KMS-11 (cell line): Measurements from ENCODE around the gene SAMD7.
A peak's percentile ranks its signal among the peaks of the same experiment; 100 is the strongest.

Experiments
- H2AFZ ChIP-seq: fragments of 200-600 bp; sonication (generic); 2 replicates; pipeline ENCODE4 v1.6.1; 2016; ENCODE audit warnings: antibody characterized with exemption, mixed run types, low read depth
- H3K27ac ChIP-seq: fragments of 200-600 bp; sonication (generic); 2 replicates; pipeline ENCODE4 v1.6.1; 2016; ENCODE audit warnings: mild to moderate bottlenecking, mixed run types
- H3K27me3 ChIP-seq: fragments of 200-600 bp; sonication (generic); 2 replicates; pipeline ENCODE4 v1.6.1; 2017; ENCODE audit warnings: mild to moderate bottlenecking, low read depth, mixed run types, moderate library complexity; ENCODE audit not compliant: insufficient read depth
- H3K36me3 ChIP-seq: fragments of 200-600 bp; sonication (generic); 2 replicates; pipeline ENCODE4 v1.6.1; 2017; ENCODE audit warnings: mild to moderate bottlenecking, mixed run types; ENCODE audit not compliant: insufficient read depth
- H3K4me1 ChIP-seq: fragments of 200-600 bp; sonication (generic); 2 replicates; pipeline ENCODE4 v1.6.1; 2016; ENCODE audit warnings: mild to moderate bottlenecking, low read depth, mixed run types; ENCODE audit not compliant: poor library complexity, severe bottlenecking
- H3K4me2 ChIP-seq: fragments of 200-600 bp; sonication (generic); 2 replicates; pipeline ENCODE4 v1.7.0; 2016; ENCODE audit warnings: mild to moderate bottlenecking, mixed run types
- H3K4me3 ChIP-seq: fragments of 200-600 bp; sonication (generic); IDR thresholded peaks from 2 replicates; pipeline ENCODE4 v1.6.1; 2017; ENCODE audit warnings: low read depth, low read length, mixed read lengths; ENCODE audit not compliant: insufficient read depth
- H3K79me2 ChIP-seq: fragments of 200-600 bp; sonication (generic); 2 replicates; pipeline ENCODE4 v1.6.1; 2016; ENCODE audit warnings: low read depth, mixed run types; ENCODE audit not compliant: insufficient read depth
- H3K9ac ChIP-seq: fragments of 200-600 bp; sonication (generic); 2 replicates; pipeline ENCODE4 v1.6.1; 2016; ENCODE audit warnings: mild to moderate bottlenecking, mixed run types
- H4K20me1 ChIP-seq: fragments of 200-600 bp; sonication (generic); 2 replicates; pipeline ENCODE4 v1.6.1; 2016; ENCODE audit warnings: mild to moderate bottlenecking, mixed run types; ENCODE audit not compliant: insufficient read depth
- CTCF ChIP-seq: fragments of 200-600 bp; sonication (generic); conservative IDR thresholded peaks from 2 replicates; pipeline ENCODE4 v1.6.1; 2017; ENCODE audit warnings: low read depth, mild to moderate bottlenecking, antibody characterized with exemption, low read length, moderate library complexity, mixed read lengths

Gene SAMD7

GRCh38 chr3:169911272-169911671 lies at the start of gene SAMD7:
Gene SAMD7, plus strand, starts transcription at chr3:169911572. Its CDS starts 7,927 bp downstream, at chr3:169919499.
- no peaks in the 10 kb centered on the region for H4K20me1 ChIP-seq
- H3K4me2 ChIP-seq: no peak within 1 kb of the TSS
- H3K36me3 ChIP-seq: no peaks in the 10 kb centered on the region
- H3K27me3 ChIP-seq: no peaks in the 10 kb centered on the region
- H2AFZ ChIP-seq: no peak within 1 kb of the TSS
- H3K4me3 ChIP-seq: no peak within 1 kb of the TSS
- no peaks in the 10 kb centered on the region for H3K4me1 ChIP-seq
- H3K79me2 ChIP-seq: no peaks in the 10 kb centered on the region
- no peak within 1 kb of the TSS for H3K9ac ChIP-seq
- no peak for TF ChIP-seq CTCF
- no peak within 1 kb of the TSS for H3K27ac ChIP-seq

DNA sequence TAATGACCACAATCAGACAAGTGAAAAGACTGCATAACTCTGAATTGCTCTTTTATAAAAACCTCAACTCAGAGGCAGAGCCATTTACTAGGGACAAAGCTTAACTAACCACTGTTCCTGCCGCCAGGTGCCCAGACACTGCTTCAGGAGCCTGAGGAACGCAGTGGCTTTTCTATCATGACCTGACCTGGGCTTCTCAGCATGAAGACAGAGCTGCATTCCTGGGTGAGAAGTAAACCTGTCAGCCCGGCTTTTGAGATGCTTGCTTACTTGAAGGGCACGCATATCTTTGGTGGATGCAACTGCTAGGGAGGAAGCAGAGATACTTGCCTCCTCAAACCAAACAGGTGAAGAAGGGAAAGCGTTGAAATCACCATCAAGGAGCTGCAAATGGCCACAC lies 49.5 kb upstream of the SAMD7 start:
- Histone ChIP-seq H3K36me3 (no peaks in the 10 kb centered on the region), H3K4me3 (no peak overlapping the region), H3K27me3 (no peaks in the 10 kb centered on the region), H2AFZ (no peak overlapping the region), H3K4me1 (peaks cover 6% of the 10 kb centered on the region), H3K9ac (no peak overlapping the region), H3K4me2 (no peak overlapping the region), H3K79me2 (no peaks in the 10 kb centered on the region), H4K20me1 (no peaks in the 10 kb centered on the region), H3K27ac (no peak overlapping the region)
- no peak for TF ChIP-seq CTCF

GRCh38 chr3:169863458-169863899 lies 47.9 kb upstream of the SAMD7 start:
- Histone ChIP-seq H3K27me3 (no peaks in the 10 kb centered on the region), H4K20me1 (no peaks in the 10 kb centered on the region), H3K4me2 (0 out of 2 replicates have a peak overlapping the region, but pooled peaks have one; percentile 13), H3K4me1 (peaks cover 6% of the 10 kb centered on the region), H2AFZ (no peak overlapping the region), H3K36me3 (no peaks in the 10 kb centered on the region), H3K4me3 (no peak overlapping the region), H3K79me2 (no peaks in the 10 kb centered on the region), H3K9ac (no peak overlapping the region), H3K27ac (no peak overlapping the region)
- TF ChIP-seq CTCF: peak; percentile 97

- Histone ChIP-seq H3K36me3 (no peaks in the 10 kb centered on the region), H3K4me3 (no peak overlapping the region), H3K9ac (no peak overlapping the region), H3K79me2 (no peaks in the 10 kb centered on the region), H3K4me2 (no peak overlapping the region), H4K20me1 (no peaks in the 10 kb centered on the region), H3K4me1 (peaks cover 6% of the 10 kb centered on the region), H3K27ac (no peak overlapping the region), H3K27me3 (no peaks in the 10 kb centered on the region), H2AFZ (no peak overlapping the region)
- TF ChIP-seq CTCF: no peak
Measured at GRCh38 chr3:169864270-169864669, 47.1 kb upstream of the SAMD7 start.
